GM12872 (cell line): Measurements from ENCODE around the gene ATG7.

ENCODE experiments used
- TF ChIP-seq, protein P1 (sequence below): IDR thresholded peaks from 3 replicates; pipeline ENCODE4 v1.5.1; 2011; ENCODE audit warnings: low read depth, mild to moderate bottlenecking, low read length, moderate library complexity; ENCODE audit not compliant: insufficient read depth

The ATG7 gene

DNA sequence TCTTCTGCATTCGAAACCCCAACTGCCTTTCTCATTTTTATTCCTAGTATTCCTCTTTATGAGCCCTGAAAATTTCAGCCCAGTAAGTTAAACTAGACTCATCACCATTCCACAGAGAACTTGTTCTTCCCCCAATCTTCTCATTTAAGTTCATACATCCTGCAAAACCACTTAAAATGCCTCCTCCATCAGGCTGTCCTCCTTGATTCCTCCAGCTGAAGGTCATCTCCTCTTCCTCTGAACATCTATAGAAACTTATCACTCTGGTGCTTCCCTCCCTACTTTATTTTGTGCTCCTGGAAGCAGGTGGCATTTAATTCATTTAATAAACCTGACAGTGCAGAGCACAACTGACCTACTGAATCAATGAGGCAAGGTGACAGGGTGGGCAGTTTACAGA lies 333.2 kb downstream of the ATG7 start:
- TF ChIP-seq, protein P1, sequence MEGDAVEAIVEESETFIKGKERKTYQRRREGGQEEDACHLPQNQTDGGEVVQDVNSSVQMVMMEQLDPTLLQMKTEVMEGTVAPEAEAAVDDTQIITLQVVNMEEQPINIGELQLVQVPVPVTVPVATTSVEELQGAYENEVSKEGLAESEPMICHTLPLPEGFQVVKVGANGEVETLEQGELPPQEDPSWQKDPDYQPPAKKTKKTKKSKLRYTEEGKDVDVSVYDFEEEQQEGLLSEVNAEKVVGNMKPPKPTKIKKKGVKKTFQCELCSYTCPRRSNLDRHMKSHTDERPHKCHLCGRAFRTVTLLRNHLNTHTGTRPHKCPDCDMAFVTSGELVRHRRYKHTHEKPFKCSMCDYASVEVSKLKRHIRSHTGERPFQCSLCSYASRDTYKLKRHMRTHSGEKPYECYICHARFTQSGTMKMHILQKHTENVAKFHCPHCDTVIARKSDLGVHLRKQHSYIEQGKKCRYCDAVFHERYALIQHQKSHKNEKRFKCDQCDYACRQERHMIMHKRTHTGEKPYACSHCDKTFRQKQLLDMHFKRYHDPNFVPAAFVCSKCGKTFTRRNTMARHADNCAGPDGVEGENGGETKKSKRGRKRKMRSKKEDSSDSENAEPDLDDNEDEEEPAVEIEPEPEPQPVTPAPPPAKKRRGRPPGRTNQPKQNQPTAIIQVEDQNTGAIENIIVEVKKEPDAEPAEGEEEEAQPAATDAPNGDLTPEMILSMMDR = no peak

DNA sequence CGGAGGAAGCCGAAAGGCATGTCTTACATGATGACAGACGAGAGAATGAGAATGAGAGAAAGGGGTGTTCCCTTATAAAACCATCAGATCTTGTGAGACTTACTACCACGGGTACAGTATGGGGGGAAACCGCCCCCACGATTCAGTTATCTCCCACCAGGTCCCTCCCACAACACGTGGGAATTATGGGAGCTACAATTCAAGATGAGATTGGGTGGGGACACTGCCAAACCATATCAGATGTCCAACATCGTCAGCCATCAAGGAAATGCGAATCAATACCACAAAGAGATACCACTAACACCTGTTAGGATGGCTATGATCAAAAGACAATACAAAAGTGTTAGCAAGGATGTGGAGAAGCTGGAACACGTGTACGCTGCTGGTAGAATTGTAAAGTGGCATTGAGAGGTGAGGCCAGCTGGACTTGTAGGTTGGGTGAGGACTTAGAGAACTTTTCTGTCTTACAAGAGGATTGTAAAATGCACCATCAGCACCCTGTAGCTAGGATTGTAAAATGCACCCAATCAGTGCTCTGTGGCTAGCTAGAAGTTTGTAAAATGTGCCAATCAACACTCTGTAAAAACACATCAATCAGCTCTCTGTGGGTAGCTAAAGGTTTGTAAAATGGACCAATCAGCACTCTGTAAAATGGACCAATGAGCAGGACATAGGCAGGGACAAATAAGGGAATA lies 334.0 kb downstream of the ATG7 start:
- TF ChIP-seq, protein P1 = no peak

DNA sequence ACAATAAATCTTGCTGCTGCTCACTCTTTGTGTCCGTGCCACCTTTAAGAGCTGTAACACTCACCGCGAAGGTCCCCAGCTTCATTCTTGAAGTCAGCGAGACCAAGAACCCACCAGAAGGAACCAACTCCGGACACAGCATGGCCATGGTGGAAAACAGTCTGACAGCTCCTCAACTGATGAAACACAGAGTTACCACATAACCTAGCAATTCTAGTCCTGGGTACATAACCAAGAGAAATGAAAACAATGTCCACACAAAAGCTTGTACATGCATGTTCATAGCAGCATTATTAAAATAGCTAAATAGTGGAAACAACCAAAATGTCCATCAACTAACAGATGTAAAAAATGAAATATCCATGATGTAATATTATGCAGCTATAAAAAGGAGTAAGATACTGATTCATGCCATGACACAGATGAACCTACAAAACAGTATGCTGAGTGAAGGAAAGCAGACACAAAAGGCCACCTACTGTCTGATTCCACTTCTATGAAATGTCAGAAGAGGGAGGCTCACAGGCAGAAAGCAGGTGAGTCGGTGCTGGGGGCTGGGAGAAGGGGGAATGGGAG lies 334.8 kb downstream of the ATG7 start:
- TF ChIP-seq, protein P1 = no peak
